ENCODE results near the gene HNRNPL. TPM values are rescaled to one million over a fixed set of nuclear protein-coding genes. Genes with fewer than 3 reads are reported as not detected.

HNRNPL gene
- total RNA-seq, 8 experiments from 2014 or later = 142 to 378 (median 198) TPM

DNA sequence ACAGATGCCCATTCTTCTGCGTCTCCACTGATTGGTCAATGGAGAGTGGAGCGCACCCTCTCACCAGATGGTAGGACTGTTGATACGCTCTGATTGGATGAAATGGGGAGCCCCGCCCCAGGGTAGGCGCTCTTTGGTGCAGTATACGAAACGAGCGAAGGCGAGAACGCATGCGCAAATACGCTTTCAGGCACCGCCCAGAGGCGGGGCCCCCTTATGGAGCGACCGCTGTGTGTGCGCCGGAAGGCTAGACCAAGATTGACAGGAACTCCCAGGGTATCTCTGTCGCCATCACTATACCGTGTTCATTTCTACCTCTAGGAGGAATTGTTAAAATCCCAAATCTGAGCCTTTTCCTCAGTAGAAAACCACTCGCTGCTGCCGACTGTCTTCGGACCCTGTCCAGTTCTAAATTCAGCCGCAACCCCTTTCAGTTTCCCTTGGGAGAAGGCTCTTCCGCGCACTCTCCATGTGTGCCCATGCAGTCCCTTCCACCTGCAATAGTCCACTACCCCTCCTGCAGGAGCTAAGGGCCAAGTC lies 720 bp upstream of the HNRNPL start:
- Histone ChIP-seq H3K27ac (peak overlapping the region; percentile 92 to 94), H3K4me1 (replicated peaks in 1 of 2) (peaks cover 4 to 5% of the 10 kb centered on the region in 2 donors), H3K4me3 (peak overlapping the region; percentile 60 to 93 (median 66))
- ATAC-seq (replicated peaks in 6 of 8) = peak; percentile 67 to 86 (median 84)
- in situ Hi-C loops (cut with MboI; ENCODE audit: low pct_unique_long_range_greater_than_20kb in 2 of 9, low sequenced_read_pairs in 9 of 9, unreplicated experiment in 9 of 9) = no loop called here
- WGBS, 10 experiments = 0 to 2% (median 0%) methylated on average over 1 to 7 of the region's 26 CpGs; no CpG with 5 or more reads in 6 of the 10 experiments

DNA sequence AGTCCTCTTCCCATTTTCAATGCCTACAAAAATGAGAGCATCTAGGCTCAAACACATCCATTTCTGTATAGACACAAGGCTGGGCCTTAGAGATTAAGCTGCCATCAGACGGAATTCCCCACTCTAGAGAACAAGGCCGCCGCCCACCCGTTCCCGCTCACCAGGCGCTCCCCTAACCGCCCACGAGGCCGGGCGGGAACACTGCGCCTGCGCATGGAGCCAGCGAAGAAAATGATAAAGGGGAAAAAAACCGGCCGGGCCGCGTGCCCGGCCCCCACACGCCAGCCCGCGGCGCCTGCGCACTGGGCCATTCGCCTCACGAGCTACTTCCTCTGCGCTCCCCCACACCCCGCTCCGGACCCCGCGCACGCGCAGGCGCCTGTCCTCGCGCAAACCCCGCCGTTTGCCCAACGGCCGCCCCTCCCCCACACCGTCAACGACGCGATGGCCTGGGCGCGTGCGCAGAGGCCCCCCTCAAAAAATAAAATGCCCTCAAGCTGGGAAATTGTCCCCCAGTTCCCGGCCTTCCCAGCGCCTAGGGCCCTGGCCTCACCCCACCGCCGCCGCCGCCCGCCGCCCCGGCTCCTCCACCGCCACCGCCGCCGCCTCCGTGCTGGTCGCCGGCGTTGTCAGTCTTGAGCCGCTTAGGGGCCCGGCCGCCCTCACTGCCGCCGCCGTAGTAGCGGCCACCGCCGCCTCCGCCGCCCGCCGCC lies 483 bp downstream of the HNRNPL start:
- Histone ChIP-seq H3K4me1 (replicated peaks in 1 of 2) (peaks cover 4 to 5% of the 10 kb centered on the region in 2 donors), H3K4me3 (peak overlapping the region; percentile 69 to 93 (median 85)), H3K27ac (peak overlapping the region; percentile 98 to 99)
- in situ Hi-C loops (cut with MboI; ENCODE audit: low pct_unique_long_range_greater_than_20kb in 2 of 9, low sequenced_read_pairs in 9 of 9, unreplicated experiment in 9 of 9) = no loop called here
- ATAC-seq (replicated peaks in 6 of 8) = peak; percentile 3 to 11 (median 6)
- WGBS, 10 experiments = 0% methylated on average over 1 to 9 of the region's 76 CpGs; no CpG with 5 or more reads in 7 of the 10 experiments

DNA sequence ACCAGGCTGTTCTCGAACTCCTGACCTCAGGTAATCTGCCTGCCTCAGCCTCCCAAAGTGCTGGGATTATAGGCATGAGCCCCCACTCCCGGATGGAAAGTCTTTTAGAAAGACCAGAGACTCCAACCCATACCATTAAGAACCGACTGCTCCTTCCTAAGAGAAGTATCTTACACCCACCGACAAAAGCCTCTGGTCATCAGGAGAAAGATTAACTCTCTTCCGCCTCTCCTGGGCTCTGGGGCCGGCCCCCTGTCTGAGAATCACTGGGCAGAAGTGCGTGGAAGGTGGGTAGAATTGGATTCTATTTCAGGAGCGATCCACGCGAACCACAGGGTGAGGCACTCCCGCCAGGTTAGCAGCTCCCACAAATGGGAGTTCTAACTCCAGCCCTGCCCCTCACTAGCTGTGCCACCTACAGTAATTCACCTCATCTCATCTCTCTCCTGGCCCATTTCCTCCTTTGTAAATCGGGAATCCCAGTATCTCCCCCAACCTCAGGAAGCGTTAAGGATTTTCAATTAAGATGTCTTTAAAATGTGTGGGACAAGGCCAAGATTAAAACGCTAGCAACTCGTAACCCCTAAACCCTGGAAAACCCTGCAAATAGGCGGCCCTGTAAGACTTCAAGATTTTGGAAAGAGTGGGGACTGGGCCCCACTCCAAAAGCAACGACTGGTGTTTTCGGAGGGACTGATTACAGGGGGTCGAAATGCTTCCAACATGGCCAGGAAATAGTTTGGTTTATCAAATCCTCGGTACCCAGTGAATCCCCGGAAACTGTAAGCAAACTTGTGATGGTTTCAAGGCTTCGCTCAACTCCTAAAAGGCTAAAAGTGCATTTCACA lies 1.3 kb downstream of the HNRNPL start:
- Histone ChIP-seq H3K4me1 (replicated peaks in 1 of 2) (peaks cover 4 to 5% of the 10 kb centered on the region in 2 donors), H3K27ac (no peak overlapping the region), H3K4me3 (peak overlapping the region; percentile 69 to 93 (median 85))
- in situ Hi-C loops (cut with MboI; ENCODE audit: low pct_unique_long_range_greater_than_20kb in 2 of 9, low sequenced_read_pairs in 9 of 9, unreplicated experiment in 9 of 9) = no loop called here
- WGBS, 10 experiments = 0 to 18% (median 0%) methylated on average over 1 to 12 of the region's 22 CpGs
- no peak for ATAC-seq (replicated peaks in 6 of 8)

DNA sequence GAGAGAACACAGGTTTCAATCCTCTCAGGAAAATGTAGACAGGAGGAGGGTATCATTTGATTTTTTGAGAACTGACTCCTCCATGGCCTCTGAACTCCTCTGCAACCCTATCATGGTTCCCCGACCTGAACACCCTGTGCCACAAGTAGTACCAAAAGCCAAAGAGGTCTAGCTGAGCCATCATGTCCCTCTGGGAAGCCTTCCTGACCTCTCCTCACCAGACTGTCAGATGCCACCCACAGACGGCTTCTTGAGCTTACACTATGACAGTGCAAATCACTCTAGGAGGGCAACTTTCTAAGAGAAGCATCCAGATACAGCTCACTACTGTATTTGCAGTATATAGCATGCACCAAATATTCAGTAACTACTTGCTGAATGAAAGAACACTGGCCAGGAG lies 3.7 kb downstream of the HNRNPL start:
- ATAC-seq (replicated peaks in 6 of 8) = no peak
- no peak overlapping the region for H3K27ac ChIP-seq
- in situ Hi-C loops (cut with MboI; ENCODE audit: low pct_unique_long_range_greater_than_20kb in 2 of 9, low sequenced_read_pairs in 9 of 9, unreplicated experiment in 9 of 9) = no loop called here
- 40 to 100% (median 71%) methylated on average over 1 to 2 of the region's 2 CpGs; no CpG with 5 or more reads in 3 of the 10 experiments for WGBS, 10 experiments
- H3K4me3 ChIP-seq = no peak overlapping the region
- H3K4me1 ChIP-seq (replicated peaks in 1 of 2) = peaks cover 4 to 5% of the 10 kb centered on the region in 2 donors

DNA sequence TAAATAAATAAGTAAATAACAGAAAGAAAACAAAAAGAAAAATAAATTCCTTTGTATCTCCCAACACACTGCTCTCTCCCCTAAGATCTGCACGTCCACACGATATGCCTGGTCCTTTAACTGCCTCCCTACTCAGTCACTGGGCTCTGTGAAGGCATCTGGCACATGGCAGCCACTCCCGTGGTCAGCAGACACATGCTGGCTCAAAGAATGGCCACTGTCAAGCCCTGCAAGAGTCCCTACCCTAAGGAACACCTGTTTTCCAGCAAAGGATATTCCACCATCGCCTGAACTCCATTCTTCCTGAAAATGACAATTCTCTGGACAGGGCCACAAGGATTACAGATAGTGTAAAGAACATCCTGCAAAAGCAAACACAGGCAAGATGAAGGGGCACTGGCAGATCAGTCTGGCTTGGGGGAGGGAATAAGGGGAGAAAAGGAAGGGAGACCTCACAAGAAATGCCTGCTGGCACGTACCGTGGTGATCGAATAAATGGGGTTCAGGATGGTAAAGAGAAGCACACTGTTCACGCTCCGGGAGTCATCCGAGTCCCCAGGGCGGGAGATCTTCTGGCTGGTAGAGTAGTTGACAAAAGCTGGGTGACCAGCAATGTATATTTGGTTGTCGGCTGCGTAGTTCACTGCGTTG lies 4.3 kb downstream of the HNRNPL start:
- no peak overlapping the region for H3K4me3 ChIP-seq
- in situ Hi-C loops (cut with MboI; ENCODE audit: low pct_unique_long_range_greater_than_20kb in 2 of 9, low sequenced_read_pairs in 9 of 9, unreplicated experiment in 9 of 9) = no loop called here
- no peak overlapping the region for H3K27ac ChIP-seq
- peaks cover 4 to 5% of the 10 kb centered on the region in 2 donors for H3K4me1 ChIP-seq (replicated peaks in 1 of 2)
- ATAC-seq (replicated peaks in 6 of 8) = no peak
- WGBS, 10 experiments = 40 to 100% (median 96%) methylated on average over 1 to 9 of the region's 14 CpGs; no CpG with 5 or more reads in 1 of the 10 experiments

DNA sequence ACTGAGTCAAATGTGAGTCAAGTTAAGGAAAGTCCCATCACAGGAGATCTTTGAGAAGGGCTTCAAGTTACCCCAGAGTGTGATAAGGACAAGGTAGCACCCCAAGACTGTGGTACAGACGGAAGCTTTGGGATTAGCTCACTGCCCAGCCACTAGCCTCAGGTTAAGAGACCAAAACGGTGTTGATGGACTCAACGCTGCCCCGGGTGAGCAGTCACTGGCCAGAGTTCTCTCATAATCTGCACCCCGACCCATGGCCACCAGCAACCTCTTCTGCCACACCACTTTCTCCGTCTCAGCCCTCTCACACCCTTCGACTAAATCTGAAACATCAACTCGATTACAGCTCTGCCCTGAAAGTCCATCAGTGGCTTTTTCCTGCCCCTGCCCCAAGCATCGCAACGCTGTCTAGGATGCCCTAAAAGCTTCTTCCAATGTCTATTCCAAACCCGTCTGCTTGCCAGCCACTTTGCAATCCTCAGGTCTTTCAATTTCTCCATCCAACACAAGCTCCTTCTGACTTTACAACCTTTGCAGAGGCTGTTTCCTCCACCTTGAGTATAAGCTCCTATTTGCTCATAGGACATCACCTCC lies 5.6 kb downstream of the HNRNPL start:
- in situ Hi-C loops (cut with MboI; ENCODE audit: low pct_unique_long_range_greater_than_20kb in 2 of 9, low sequenced_read_pairs in 9 of 9, unreplicated experiment in 9 of 9) = no loop called here
- 58 to 100% (median 93%) methylated on average over 2 to 7 of the region's 11 CpGs; no CpG with 5 or more reads in 3 of the 10 experiments for WGBS, 10 experiments
- H3K27ac ChIP-seq = no peak overlapping the region
- no peak for ATAC-seq (replicated peaks in 6 of 8)
- peaks cover 4 to 5% of the 10 kb centered on the region in 2 donors for H3K4me1 ChIP-seq (replicated peaks in 1 of 2)
- no peak overlapping the region for H3K4me3 ChIP-seq

DNA sequence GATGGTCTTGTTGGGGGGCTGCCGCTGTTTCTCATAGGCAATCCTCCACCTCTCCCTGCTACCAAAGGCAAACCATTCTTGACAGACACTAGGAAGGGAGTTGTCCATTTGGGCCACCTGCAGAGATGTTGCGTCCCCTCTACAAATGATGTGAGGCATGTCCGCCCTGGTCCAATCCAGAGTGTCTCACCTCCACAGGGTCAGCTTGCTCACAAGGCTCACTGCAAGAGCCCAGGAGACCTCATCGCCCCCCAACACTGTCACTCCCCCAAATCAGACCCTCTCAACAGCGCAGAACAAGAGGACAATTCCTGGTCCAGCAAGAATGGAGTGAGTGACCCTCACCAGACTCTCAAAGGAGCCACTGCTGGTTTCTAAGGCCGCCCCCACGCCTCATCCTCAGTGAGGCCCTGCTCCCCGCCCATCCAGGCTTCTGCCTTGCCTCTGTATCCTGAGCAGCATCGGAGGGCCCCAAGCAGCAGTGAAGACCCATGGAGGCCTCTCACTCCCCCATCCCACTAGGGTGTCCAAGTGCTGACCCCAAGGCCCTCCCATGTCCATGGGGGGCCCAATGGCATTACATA lies 6.5 kb downstream of the HNRNPL start:
- in situ Hi-C loops (cut with MboI; ENCODE audit: low pct_unique_long_range_greater_than_20kb in 2 of 9, low sequenced_read_pairs in 9 of 9, unreplicated experiment in 9 of 9) = no loop called here
- Histone ChIP-seq H3K4me1 (replicated peaks in 1 of 2) (peaks cover 1 to 2% of the 10 kb centered on the region in 2 donors), H3K27ac (no peak overlapping the region), H3K4me3 (no peak overlapping the region)
- 94 to 100% (median 98%) methylated on average over 1 to 5 of the region's 9 CpGs; no CpG with 5 or more reads in 6 of the 10 experiments for WGBS, 10 experiments
- ATAC-seq (replicated peaks in 6 of 8) = peak in 2 of 8 experiments; percentile 12 to 16

DNA sequence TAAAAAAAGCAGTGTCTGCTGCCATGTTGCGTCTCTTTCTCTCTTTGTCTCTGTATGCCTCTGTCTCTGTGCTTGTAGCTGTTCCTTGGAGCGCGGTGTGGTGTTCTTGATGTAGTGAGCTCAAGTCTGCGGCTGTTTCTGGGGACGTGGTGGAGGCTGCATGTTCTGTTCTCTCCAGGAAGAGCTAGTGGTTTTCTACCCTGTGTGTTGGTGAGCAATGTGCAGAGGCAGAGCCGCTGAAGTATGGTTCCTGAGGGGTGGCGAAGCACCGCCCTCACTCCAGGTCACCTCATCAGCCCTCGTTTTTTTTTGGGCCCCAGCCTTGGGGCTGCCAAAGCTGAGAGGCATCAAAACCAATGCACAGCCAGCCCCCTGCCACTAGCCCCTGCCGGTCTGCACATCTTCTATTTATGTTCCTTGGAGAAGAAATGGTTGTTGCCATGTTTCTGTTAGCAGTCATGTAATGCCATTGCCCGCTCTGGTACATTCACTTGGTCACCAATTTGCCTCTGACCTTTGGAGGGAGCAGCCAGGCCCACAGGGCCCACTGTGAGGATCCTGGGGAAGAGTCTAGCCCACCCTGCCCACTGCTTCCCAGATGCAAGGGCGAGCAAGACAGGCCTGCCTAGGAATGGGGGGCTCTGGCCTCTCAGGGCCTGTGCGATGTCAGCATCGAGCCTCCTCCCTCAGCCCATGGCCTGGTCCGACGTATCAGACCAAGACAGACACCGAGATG lies 7.2 kb downstream of the HNRNPL start:
- no peak overlapping the region for H3K4me3 ChIP-seq
- 83 to 100% (median 95%) methylated on average over 1 to 16 of the region's 17 CpGs; no CpG with 5 or more reads in 2 of the 10 experiments for WGBS, 10 experiments
- H3K4me1 ChIP-seq (replicated peaks in 1 of 2) = no peaks in the 10 kb centered on the region
- ATAC-seq (replicated peaks in 6 of 8) = peak in 2 of 8 experiments; percentile 15 to 17
- H3K27ac ChIP-seq = no peak overlapping the region
- in situ Hi-C loops (cut with MboI; ENCODE audit: low pct_unique_long_range_greater_than_20kb in 2 of 9, low sequenced_read_pairs in 9 of 9, unreplicated experiment in 9 of 9) = no loop called here

DNA sequence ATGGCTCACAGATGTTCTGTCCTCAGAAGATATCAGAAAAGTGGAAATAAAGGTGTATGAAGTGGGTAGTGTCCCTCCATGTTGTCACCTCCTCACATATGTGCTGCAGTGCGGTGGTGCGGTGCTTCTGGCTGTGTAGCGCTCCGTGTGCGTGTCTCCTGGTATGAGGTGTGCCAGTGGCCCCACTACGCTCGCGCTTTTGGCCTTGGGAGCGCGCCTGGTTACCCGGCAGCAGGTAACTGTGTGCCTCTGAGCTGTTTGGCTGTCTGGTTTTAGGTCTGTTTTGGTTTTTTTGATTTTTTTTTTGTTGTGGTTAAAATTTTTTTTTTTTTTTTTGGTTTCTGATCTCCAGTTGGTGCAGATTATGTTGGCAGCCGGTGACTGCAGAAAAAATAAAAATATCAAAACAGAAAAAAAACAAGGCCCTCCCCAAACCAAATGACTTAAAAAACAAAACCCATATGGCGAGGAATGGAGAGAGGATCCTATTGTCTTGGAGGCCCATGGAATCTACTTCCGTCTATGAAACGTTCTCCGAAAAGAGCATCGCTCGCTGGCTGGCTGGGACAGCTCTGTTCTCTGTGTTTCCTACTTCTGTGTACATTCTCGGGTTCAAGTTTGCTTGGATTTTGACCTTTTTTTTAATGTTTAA lies 7.9 kb downstream of the HNRNPL start:
- no peaks in the 10 kb centered on the region for H3K4me1 ChIP-seq (replicated peaks in 1 of 2)
- H3K27ac ChIP-seq = no peak overlapping the region
- ATAC-seq (replicated peaks in 6 of 8) = no peak
- WGBS, 10 experiments = 87 to 100% (median 96%) methylated on average over 7 to 19 of the region's 19 CpGs
- H3K4me3 ChIP-seq = no peak overlapping the region
- in situ Hi-C loops (cut with MboI; ENCODE audit: low pct_unique_long_range_greater_than_20kb in 2 of 9, low sequenced_read_pairs in 9 of 9, unreplicated experiment in 9 of 9) = no loop called here

DNA sequence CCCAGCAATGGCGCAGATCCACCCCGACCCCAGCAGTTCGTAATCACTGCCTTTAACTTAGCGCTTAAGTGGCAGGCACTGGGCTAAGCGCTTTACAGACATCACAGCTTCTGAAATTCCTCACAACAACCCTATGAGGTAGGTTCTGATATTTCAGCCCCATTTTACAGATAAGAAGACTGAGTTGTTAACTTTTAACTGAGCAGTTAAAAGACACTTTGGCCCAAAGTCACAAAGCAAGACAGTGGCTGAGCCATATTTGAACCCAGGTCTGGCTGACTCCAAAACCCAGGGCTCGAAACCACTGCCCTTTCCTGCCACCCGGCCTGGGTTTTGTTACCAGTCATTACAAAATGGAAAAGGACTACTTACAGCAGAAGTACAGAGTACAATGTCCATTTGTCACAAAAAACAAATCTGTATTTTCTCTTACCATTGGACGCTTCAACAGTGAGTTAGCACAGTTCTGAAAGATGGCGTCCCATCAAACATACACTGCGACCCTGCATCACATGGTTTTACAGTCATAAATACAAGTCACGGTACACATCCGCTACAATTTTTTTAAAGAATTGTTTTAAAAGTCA lies 8.5 kb downstream of the HNRNPL start:
- H3K27ac ChIP-seq = no peak overlapping the region
- 80 to 100% (median 96%) methylated on average over 2 to 11 of the region's 12 CpGs; no CpG with 5 or more reads in 2 of the 10 experiments for WGBS, 10 experiments
- no peak for ATAC-seq (replicated peaks in 6 of 8)
- no peaks in the 10 kb centered on the region for H3K4me1 ChIP-seq (replicated peaks in 1 of 2)
- in situ Hi-C loops (cut with MboI; ENCODE audit: low pct_unique_long_range_greater_than_20kb in 2 of 9, low sequenced_read_pairs in 9 of 9, unreplicated experiment in 9 of 9) = no loop called here
- no peak overlapping the region for H3K4me3 ChIP-seq

DNA sequence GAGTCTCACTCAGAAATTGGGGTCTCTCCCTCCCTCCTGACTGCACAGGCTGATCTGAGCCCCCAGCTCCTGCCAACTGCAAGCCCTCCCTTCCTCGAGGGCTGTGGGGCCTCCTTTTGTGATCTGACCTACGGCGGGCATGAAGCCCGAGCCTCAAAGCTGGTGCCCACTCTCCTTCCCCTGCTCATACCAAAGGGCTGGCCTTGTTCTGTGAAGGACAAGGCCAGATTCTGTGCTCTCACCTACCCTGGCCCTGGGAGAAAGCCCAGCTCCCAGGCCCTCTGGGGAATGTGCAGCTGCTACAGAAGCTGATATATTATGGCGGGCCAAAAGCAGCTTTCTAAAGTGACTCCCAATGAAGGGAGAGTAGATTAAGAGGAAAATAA lies 9.2 kb downstream of the HNRNPL start:
- peak in 2 of 8 experiments; percentile 4 to 7 for ATAC-seq (replicated peaks in 6 of 8)
- in situ Hi-C loops (cut with MboI; ENCODE audit: low pct_unique_long_range_greater_than_20kb in 2 of 9, low sequenced_read_pairs in 9 of 9, unreplicated experiment in 9 of 9) = no loop called here
- Histone ChIP-seq H3K4me3 (no peak overlapping the region), H3K27ac (no peak overlapping the region), H3K4me1 (replicated peaks in 1 of 2) (no peaks in the 10 kb centered on the region)
- 100% methylated on average over 4 of the region's 5 CpGs; no CpG with 5 or more reads in 8 of the 10 experiments for WGBS, 10 experiments
